ENCODE results near the gene IFNGR1.

- no peak for TF ChIP-seq CTCF (IDR thresholded peaks at IDR 0.05; ENCODE audit: borderline replicate concordance, extremely low read depth, low read length, poor library complexity, severe bottlenecking)
- TF ChIP-seq EZH2 (IDR thresholded peaks at IDR 0.05; ENCODE audit: borderline replicate concordance, low read depth, low read length, severe bottlenecking): no peak
Measured at GRCh38 chr6:137182654-137183073, 36.5 kb downstream of the IFNGR1 start.

Data from DND-41 (cell line).